Fibroblast of lung (primary cell): ENCODE data around the gene UBE2L6. TPM values are rescaled to one million over a fixed set of nuclear protein-coding genes. Genes with fewer than 3 reads are reported as not detected.

Experiments used
- DNase-seq, 2 donors: peaks; one replicate each; pipeline versions ENCODE4 v3.0.0 to v3.0.0-alpha.2; 2010; ENCODE audit warnings: low read depth in 2 of 2
- H2AFZ ChIP-seq: 2 replicates; pipeline ENCODE4 v1.5.1; 2012; ENCODE audit warnings: low read length, control low read depth, inconsistent platforms
- H3K27ac ChIP-seq: 2 replicates; pipeline ENCODE4 v1.5.1; 2011; ENCODE audit warnings: low read length, control low read depth; ENCODE audit not compliant: insufficient read depth
- H3K27me3 ChIP-seq: 2 replicates; pipeline ENCODE4 v1.5.1; 2011; ENCODE audit warnings: mild to moderate bottlenecking, low read length; ENCODE audit not compliant: control insufficient read depth, insufficient read depth
- H3K36me3 ChIP-seq: 2 replicates; pipeline ENCODE4 v1.5.1; 2011; ENCODE audit warnings: low read length; ENCODE audit not compliant: control insufficient read depth, insufficient read depth
- H3K4me1 ChIP-seq: 2 replicates; pipeline ENCODE4 v1.5.1; 2011; ENCODE audit warnings: low read length; ENCODE audit not compliant: control insufficient read depth, insufficient read depth; ENCODE audit errors: extremely low read depth
- H3K4me2 ChIP-seq: 2 replicates; pipeline ENCODE4 v1.5.1; 2011; ENCODE audit warnings: low read length, control low read depth; ENCODE audit not compliant: insufficient read depth; ENCODE audit errors: extremely low read depth
- H3K4me3 ChIP-seq, 4 experiments: fragments of 200-600 bp in 1 of 4; sonication (generic) in 1 of 4; replicated peaks in 1 of 4; 2 replicates each; pipeline ENCODE4 v1.5.1; 2011 to 2016; ENCODE audit warnings: low read length in 4 of 4, low read depth in 3 of 4, mild to moderate bottlenecking in 3 of 4, control low read depth in 2 of 4, inconsistent platforms in 1 of 4, mixed read lengths in 1 of 4; ENCODE audit not compliant: insufficient read depth in 1 of 4; ENCODE audit errors: control extremely low read depth in 1 of 4
- H3K79me2 ChIP-seq: 2 replicates; pipeline ENCODE4 v1.5.1; 2012; ENCODE audit warnings: mild to moderate bottlenecking, low read length, inconsistent platforms; ENCODE audit not compliant: control insufficient read depth, insufficient read depth
- H3K9ac ChIP-seq: 2 replicates; pipeline ENCODE4 v1.5.1; 2011; ENCODE audit warnings: mild to moderate bottlenecking, low read length, control low read depth; ENCODE audit not compliant: insufficient read depth
- H3K9me3 ChIP-seq: 2 replicates; pipeline ENCODE4 v1.5.1; 2012; ENCODE audit warnings: low read depth, low read length; ENCODE audit not compliant: control insufficient read depth, insufficient read depth
- H4K20me1 ChIP-seq: 2 replicates; pipeline ENCODE4 v1.5.1; 2011; ENCODE audit warnings: low read length; ENCODE audit not compliant: control insufficient read depth, insufficient read depth; ENCODE audit errors: extremely low read depth
- EZH2 ChIP-seq: IDR thresholded peaks from 2 replicates; pipeline ENCODE4 v1.5.1; 2012; ENCODE audit warnings: low read length, control low read depth, mild to moderate bottlenecking; ENCODE audit errors: missing control alignments
- polyA plus RNA-seq, 2 donors: library from polyadenylated mRNA; depleted of rRNA in 1 of 2; stranded (reverse) in 1 of 2; unstranded in 1 of 2; fragments of >200 nt; gene quantifications; 2 replicates each; pipeline ENCODE4 v1.2.1, GENCODE V29; 2011 to 2012; ENCODE audit warnings: missing spikeins in 1 of 2
- total RNA-seq: library from RNA; depleted of rRNA; stranded (reverse); fragments of >200 nt; gene quantifications from 2 replicates; pipeline ENCODE4 v1.2.1, GENCODE V29; 2014
- TF ChIP-seq, protein P1 (sequence below), 2 donors: IDR thresholded peaks in 1 of 2; conservative IDR thresholded peaks in 1 of 2; 1 replicate in 1 of 2; 2 replicates in 1 of 2; pipeline ENCODE4 v1.5.1; 2011 to 2012; ENCODE audit warnings: low read length in 2 of 2, control low read depth in 1 of 2, inconsistent platforms in 1 of 2, low read depth in 1 of 2, mild to moderate bottlenecking in 1 of 2

Gene UBE2L6
- total and polyA plus RNA-seq, 2 donors (not counting 1 experiment from before 2014, with no cell fraction given): 94.8 to 113 TPM

DNA sequence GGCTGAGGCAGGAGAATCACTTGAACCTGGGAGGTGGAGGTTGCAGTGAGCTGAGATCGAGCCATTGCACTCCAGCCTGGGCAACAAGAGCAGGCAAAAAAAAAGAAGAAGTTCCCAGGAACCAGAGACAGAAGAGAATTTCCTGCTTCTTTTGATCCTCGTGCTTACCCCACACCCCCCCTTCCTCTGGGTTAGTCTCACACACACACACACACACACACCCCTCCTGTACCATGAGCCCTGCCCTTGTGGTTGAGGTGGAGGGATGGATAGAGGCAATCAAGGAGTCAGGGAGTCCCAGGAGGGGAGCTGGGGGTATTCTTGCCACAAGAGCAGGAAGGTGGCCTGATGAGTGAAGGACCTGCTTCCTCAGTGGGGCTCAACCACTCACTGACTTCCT, 4.1 kb upstream of the UBE2L6 start:
- H3K9me3 ChIP-seq: no peaks in the 10 kb centered on the region
- no peaks in the 10 kb centered on the region for H4K20me1 ChIP-seq
- H3K27ac ChIP-seq: no peak overlapping the region
- no peak overlapping the region for H3K4me2 ChIP-seq
- no peaks in the 10 kb centered on the region for H3K36me3 ChIP-seq
- no peak for TF ChIP-seq EZH2
- TF ChIP-seq, protein P1, sequence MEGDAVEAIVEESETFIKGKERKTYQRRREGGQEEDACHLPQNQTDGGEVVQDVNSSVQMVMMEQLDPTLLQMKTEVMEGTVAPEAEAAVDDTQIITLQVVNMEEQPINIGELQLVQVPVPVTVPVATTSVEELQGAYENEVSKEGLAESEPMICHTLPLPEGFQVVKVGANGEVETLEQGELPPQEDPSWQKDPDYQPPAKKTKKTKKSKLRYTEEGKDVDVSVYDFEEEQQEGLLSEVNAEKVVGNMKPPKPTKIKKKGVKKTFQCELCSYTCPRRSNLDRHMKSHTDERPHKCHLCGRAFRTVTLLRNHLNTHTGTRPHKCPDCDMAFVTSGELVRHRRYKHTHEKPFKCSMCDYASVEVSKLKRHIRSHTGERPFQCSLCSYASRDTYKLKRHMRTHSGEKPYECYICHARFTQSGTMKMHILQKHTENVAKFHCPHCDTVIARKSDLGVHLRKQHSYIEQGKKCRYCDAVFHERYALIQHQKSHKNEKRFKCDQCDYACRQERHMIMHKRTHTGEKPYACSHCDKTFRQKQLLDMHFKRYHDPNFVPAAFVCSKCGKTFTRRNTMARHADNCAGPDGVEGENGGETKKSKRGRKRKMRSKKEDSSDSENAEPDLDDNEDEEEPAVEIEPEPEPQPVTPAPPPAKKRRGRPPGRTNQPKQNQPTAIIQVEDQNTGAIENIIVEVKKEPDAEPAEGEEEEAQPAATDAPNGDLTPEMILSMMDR (conservative IDR thresholded peaks at IDR 0.05 in 1 of 2, IDR thresholded peaks at IDR 0.05 in 1 of 2; ENCODE audit: low read depth in 1 of 2, low read length in 2 of 2): no peak
- H3K27me3 ChIP-seq: no peaks in the 10 kb centered on the region
- H2AFZ ChIP-seq: no peak overlapping the region
- H3K4me1 ChIP-seq: peaks cover 9% of the 10 kb centered on the region
- no peak for DNase-seq
- peaks cover 5% of the 10 kb centered on the region for H3K79me2 ChIP-seq
- no peak overlapping the region for H3K9ac ChIP-seq
- no peak overlapping the region for H3K4me3 ChIP-seq

GRCh38 chr11:57568330-57568766, 876 bp upstream of the UBE2L6 start:
- Histone ChIP-seq H3K4me1 (peaks cover 12% of the 10 kb centered on the region), H3K36me3 (no peaks in the 10 kb centered on the region), H3K4me2 (peak overlapping the region; percentile 83), H3K27ac (peak overlapping the region; percentile 52), H2AFZ (peak overlapping the region; percentile 67), H3K79me2 (peaks cover 12% of the 10 kb centered on the region), H3K27me3 (no peaks in the 10 kb centered on the region), H3K9me3 (no peaks in the 10 kb centered on the region), H3K9ac (peak overlapping the region; percentile 57), H3K4me3 (peak overlapping the region; percentile 75 to 94 (median 85)), H4K20me1 (no peaks in the 10 kb centered on the region)
- TF ChIP-seq EZH2: no peak
- TF ChIP-seq, protein P1 (conservative IDR thresholded peaks at IDR 0.05 in 1 of 2, IDR thresholded peaks at IDR 0.05 in 1 of 2; ENCODE audit: low read depth in 1 of 2, low read length in 2 of 2): peak; percentile 79 to 92
- DNase-seq: peak; percentile 51 to 79

- H3K27ac ChIP-seq: peak overlapping the region; percentile 73
- no peaks in the 10 kb centered on the region for H3K27me3 ChIP-seq
- peak in 1 of 2 donors; percentile 3 for DNase-seq
- H2AFZ ChIP-seq: peak overlapping the region; percentile 93
- H4K20me1 ChIP-seq: no peaks in the 10 kb centered on the region
- H3K79me2 ChIP-seq: peaks cover 12% of the 10 kb centered on the region
- H3K36me3 ChIP-seq: no peaks in the 10 kb centered on the region
- peak overlapping the region; percentile 100 for H3K4me2 ChIP-seq
- TF ChIP-seq, protein P1 (conservative IDR thresholded peaks at IDR 0.05 in 1 of 2, IDR thresholded peaks at IDR 0.05 in 1 of 2; ENCODE audit: low read depth in 1 of 2, low read length in 2 of 2): no peak
- TF ChIP-seq EZH2: no peak
- H3K4me3 ChIP-seq: peak overlapping the region; percentile 81 to 94 (median 92)
- peak overlapping the region; percentile 59 for H3K9ac ChIP-seq
- peaks cover 12% of the 10 kb centered on the region for H3K4me1 ChIP-seq
- H3K9me3 ChIP-seq: no peaks in the 10 kb centered on the region
Observed at GRCh38 chr11:57566905-57567514, 462 bp downstream of the UBE2L6 start.
